KG1 (cell line): Measurements from ENCODE around the gene ARHGAP18.

Experiments used
- DNase-seq: peaks from one replicate; lab custom pipeline; 2025; lab: John Stamatoyannopoulos, UW

ARHGAP18 gene

DNA sequence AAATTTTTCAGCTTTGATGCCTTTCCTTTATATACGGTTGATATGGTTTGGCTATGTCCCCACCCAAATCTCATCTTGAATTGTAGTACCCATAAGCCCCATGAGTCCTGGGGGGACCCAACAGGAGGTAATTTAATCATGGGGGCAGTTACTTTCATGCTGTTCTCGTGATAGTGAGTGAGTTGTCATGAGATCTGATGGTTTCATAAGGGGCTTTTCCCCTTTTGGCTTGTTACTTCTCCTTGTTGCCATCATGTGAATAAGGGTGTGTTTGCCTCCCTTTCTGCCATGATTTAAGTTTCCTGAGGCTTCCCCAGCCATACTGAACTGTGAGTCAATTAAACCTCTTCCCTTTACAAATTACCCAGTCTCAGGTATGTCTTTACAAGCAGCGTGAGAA lies 66.8 kb downstream of the ARHGAP18 start:
- no peak for DNase-seq

DNA sequence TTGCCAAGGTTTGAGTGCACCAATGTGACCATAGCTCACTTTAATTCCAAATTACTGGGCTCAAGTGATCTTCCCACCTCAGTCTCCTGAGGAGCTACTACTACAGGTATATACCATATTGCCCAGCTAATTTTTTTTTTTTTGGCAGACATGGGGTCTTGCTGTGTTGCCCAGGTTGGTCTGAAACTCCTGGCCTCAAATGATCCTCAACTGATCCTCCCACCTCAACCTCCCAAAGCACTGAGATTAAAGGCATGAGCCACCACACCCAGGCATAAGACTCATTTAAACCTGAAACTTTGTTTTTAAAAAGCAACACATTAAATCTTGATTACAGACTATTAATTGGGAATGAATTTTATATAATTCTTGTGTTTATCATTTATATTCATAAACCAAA lies 67.7 kb downstream of the ARHGAP18 start:
- DNase-seq: no peak

- DNase-seq: no peak
Observed at GRCh38 chr6:129641344-129641743, 68.6 kb downstream of the ARHGAP18 start.

GRCh38 chr6:129638686-129639085 lies 71.3 kb downstream of the ARHGAP18 start:
- no peak for DNase-seq

- no peak for DNase-seq
Observed at GRCh38 chr6:129638055-129638684, 71.8 kb downstream of the ARHGAP18 start.

- no peak for DNase-seq
Observed at GRCh38 chr6:129637340-129638054, 72.5 kb downstream of the ARHGAP18 start.

DNA sequence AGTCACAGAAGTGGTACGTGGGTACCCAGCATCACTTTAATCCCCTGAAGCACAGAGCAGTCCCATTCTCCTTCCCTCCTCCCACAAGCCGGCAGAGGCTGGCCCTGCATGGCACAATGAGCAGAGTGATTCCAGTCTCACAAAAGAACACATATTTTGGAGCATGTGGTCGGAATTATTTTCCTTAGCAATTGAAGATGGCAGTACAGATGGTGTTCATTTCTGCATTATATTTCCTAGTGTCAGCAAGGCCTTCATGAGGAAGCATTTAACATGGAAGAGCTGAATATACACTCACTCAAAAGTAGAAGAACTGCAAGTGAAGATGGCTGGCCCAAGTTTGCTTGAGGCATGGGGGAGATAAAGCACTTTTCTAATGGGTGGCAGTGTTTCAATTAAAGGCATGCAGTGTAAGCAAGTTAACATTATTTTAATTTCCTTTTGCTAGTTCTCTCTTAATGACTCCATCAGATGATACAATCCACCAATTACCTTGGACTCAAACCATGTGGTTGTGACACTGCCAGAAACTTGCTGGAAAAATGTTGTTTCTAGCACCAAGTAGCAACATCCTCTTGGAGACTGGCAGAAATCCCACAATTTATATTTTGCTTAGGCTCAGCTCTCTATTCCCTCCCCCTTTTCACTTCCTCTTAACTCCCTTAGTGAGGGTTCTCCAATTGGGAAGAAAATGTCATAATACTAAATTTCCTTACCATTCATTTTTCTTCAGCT lies 74.4 kb downstream of the ARHGAP18 start:
- DNase-seq: no peak

DNA sequence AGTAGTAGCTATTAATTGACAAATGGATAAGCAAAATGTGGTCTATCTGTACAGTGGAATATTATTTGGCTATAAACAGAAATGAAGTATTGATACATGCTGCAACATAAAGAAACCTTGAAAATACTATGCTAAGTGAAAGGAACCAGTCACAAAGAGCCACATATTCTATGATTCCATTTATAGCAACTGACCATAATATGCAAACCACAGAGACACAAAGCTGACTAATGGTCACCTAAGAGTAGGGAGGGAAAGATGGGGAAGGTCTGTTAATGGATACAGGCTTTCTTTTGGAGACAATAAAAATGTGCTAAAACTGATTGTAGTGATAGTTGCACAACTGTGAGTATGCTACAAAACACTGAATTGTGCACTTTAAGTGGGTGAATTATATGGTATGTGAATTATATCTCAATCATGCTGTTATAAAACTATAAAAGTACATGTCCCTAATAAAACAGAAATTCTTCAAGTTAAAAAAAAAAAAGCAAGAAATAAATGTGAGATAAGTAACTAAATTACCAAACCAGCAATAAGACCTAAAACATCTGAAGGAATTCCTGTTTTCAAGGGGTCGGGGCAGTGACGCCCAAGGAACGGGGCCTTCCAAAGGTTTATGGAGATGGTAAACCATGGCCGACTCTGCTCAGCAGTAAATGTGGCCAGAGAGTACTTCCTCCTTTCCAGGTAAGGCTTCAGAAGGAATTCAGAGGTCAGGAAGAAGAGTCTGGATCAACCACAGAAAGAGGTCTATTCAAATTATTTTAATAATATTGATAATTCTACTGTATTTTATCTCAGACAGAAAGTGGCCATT lies 75.4 kb downstream of the ARHGAP18 start:
- DNase-seq: no peak

DNA sequence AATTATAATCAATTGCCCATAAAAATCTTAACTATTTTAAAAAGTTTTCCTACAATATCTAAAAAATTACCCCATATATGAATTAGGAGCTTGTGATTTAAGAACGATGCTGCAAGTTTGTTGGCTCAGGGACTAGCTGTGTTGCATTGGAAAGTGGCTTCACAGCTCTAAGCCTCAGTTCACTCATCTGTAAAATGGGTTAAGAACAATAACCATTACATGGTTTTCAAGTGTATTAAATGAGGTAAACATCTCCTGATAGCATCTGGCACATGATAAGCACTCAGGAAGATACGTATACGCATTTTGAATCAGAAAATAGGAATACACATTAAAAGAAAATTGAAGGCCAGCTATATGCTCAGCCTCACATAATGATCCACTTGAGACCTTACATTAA lies 76.4 kb downstream of the ARHGAP18 start:
- DNase-seq: no peak

DNA sequence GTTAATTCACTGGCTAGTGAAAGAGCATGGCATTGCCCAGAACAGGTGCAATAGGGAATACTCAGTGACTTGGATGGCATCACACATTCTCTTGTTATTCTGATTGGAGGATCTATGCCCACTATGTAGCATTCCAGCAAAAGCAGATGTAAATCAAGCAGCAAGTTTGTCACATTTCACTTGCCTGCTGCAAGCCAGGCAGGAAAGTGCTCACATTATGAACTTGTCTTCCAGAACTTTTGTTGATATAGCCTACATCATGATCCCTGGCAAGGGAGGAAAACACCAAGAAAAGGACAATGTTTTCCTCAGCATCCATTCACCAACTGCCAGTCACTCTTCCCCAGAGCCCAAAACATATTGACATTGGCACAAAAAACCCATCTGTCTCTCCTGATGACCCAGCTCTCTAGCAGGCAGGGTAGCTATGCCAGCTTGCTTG lies 77.8 kb downstream of the ARHGAP18 start:
- no peak for DNase-seq

- no peak for DNase-seq
Observed at GRCh38 chr6:129631070-129631469, 78.9 kb downstream of the ARHGAP18 start.

- no peak for DNase-seq
Observed at GRCh38 chr6:129630596-129630995, 79.4 kb downstream of the ARHGAP18 start.

GRCh38 chr6:129628101-129628815 lies 81.7 kb downstream of the ARHGAP18 start:
- no peak for DNase-seq

DNA sequence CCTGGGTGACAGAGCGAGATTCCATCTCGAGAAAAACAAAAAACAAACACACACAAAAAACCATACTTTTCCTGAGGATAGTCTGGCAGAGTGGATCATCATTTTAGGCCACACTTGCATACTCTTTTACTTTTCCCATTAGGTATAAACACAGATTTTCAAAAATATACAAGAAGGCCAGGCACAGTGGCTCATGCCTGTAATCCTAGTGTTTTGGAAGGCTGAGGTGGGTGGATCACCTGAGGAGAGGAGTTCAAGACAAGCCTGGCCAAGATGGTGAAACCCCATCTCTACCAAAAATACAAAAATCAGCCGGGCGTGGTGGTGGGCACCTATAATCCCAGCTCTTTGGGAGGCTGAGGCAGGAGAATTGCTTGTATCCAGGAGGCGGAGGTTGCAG lies 85.5 kb downstream of the ARHGAP18 start:
- DNase-seq: no peak

- no peak for DNase-seq
Observed at GRCh38 chr6:129623008-129623732, 86.8 kb downstream of the ARHGAP18 start.

GRCh38 chr6:129621252-129621651 lies 88.7 kb downstream of the ARHGAP18 start:
- no peak for DNase-seq

DNA sequence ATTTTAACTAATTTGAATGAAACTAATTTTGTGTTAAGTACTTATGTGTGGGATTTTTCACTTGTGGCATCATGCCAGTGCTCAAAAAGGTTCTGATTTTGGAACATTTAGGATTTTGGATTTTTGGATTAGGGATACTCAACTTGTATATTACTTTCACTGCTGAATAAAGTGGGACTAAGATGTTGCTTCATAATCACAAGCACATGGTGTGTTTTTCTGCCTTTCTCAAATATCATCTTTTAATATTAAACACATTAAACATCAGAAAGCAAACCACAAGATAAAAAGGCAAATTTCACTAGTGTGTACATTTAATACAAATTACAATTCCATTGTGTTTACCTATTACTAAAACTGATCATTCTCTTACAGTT lies 89.8 kb downstream of the ARHGAP18 start:
- no peak for DNase-seq

GRCh38 chr6:129619579-129620233 lies 90.3 kb downstream of the ARHGAP18 start:
- DNase-seq: no peak

DNA sequence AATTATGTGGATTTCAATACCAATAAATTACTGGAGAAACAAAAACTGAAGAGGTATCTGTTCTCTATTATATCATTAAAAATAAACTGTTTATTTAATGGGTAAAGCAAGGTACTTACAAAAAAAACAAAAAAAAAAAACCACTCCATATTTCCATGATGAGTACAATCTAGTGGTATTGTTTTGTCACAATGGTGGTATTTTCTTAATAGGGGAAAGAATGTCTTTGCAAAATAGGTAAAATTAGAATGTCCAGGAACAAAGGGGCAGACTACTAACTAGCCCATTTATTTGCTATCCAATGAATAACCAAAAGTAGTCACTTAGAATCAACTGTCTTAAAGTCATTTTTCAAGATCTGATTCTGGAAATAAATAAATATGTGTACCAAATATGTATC lies 92.0 kb downstream of the ARHGAP18 start:
- no peak for DNase-seq

DNA sequence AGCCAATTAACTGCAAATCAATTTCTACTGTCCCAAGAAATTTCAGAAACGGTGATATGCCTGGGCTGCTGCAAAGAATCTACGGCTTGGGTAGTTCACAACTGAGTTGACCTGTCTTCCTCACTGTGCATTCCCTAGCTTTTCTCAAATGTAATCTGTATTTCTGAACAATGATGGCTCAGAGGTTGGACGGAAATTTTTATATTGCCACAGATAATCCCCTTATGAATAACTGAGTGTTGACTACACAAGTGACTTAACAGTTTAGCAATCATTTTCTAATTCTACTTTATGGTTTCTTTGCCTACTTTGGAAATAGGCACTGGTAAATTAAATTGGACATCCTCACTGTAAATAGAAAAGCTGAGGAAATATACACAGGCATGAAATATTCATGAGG lies 94.5 kb downstream of the ARHGAP18 start:
- no peak for DNase-seq
